GM10248 (cell line): Measurements from ENCODE around the gene PPP2R3A.
A peak's percentile ranks its signal among the peaks of the same experiment; 100 is the strongest.

ENCODE experiments used
- CTCF ChIA-PET: fragments of 300-600 bp; sonication (Branson Sonifier 250); formaldehyde crosslinking; extraction: SDS; loops from one replicate; lab custom pipeline; 2021; ENCODE audit warnings: antibody characterized with exemption; lab: Yijun Ruan, JAX
- POLR2A ChIA-PET: fragments of 350-650 bp; sonication (Branson Sonifier 250); formaldehyde crosslinking; extraction: SDS; loops from one replicate; lab custom pipeline; 2020; ENCODE audit warnings: antibody characterized with exemption; lab: Yijun Ruan, JAX
- DNase-seq: peaks from one replicate; pipeline ENCODE4 v3.0.0; 2012; ENCODE audit errors: extremely low spot score
- TF ChIP-seq, protein P1 (sequence below): IDR thresholded peaks from 2 replicates; pipeline ENCODE4 v1.5.1; 2012; ENCODE audit warnings: mild to moderate bottlenecking, low read depth; ENCODE audit errors: extremely low read depth, missing control alignments, control extremely low read depth

The PPP2R3A gene

DNA sequence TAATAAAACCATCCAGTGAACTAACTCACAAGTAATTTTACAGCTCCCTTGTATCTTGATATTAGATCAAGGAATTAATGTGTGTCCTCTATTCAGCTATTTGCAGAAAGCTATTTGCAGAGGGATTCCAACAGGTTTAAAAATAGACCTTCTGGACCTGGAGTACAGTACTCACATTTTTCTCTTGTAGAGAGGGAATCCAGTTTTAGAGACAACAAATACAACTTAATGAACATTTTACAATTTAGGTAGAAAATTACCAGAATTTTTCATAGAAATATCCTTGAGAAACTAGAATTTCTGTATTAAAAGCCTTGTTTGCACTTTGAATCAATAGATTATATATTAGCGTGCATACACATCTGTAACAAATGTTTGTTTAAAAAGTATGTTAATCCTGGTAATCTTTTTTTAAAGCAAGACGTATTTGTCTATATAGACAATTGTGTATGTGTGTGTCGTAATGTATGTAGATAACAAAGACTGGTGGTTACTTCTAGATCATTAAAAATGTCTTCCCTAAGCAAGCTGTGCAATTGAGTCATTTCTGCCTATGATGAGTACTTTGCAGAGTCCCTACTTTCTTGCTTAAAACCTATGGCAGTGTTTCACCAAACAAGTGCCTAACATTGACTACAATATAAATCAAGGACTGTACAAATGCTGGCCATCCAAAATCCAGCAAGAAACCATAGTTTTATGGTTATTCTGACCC lies 57.9 kb downstream of the PPP2R3A start:
- TF ChIP-seq, protein P1, sequence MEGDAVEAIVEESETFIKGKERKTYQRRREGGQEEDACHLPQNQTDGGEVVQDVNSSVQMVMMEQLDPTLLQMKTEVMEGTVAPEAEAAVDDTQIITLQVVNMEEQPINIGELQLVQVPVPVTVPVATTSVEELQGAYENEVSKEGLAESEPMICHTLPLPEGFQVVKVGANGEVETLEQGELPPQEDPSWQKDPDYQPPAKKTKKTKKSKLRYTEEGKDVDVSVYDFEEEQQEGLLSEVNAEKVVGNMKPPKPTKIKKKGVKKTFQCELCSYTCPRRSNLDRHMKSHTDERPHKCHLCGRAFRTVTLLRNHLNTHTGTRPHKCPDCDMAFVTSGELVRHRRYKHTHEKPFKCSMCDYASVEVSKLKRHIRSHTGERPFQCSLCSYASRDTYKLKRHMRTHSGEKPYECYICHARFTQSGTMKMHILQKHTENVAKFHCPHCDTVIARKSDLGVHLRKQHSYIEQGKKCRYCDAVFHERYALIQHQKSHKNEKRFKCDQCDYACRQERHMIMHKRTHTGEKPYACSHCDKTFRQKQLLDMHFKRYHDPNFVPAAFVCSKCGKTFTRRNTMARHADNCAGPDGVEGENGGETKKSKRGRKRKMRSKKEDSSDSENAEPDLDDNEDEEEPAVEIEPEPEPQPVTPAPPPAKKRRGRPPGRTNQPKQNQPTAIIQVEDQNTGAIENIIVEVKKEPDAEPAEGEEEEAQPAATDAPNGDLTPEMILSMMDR, result no peak
- ChIA-PET CTCF (interaction anchor here (1.1 kb wide), 1 partner anchor 11 kb away, joined by 3 read pairs; no protein-coding TSS in a partner anchor), POLR2A (no interaction called here)
- no peak for DNase-seq

DNA sequence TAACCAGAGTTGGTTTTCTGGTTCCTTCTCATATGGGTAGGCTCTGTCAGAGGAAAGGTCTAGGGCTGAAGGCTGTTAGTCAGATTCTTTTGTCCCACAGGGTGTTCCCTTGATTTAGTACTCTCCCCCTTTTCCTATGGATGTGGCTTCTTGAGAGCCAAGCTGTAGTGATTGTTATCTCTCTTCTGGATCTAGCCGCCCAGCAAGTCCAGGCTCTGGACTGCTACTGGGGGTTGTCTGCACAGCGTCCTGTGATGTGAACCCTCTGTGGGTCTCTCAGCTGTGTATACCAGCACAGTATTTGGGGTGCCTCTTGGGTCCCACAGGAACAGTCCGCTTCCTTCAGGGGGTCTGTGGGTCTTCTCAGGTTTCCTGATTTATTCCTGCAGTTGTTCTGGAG lies 70.8 kb downstream of the PPP2R3A start:
- CTCF ChIA-PET, result no interaction called here
- TF ChIP-seq, protein P1, result no peak
- DNase-seq, result no peak
- POLR2A ChIA-PET, result no interaction called here

DNA sequence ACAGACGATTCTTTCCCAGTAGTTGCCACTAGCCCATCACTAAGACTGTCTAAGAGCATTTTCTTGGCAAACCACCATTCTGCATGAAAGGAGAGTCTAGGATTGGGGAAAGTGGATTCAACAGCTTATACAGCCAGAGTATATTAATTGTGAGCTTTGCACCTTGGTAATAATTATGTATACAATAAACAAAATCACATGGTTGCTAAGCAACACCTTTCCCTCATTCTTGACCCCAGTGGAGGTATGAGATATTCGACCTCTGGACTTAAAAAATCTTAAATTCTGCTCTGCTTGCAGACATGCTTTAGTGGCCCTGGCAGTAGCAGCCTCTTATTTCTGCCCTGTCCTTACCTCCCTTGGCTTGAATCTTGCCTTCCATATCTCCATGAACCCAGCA lies 73.1 kb downstream of the PPP2R3A start:
- ChIA-PET POLR2A (no interaction called here), CTCF (interaction anchor here (1.6 kb wide), 1 partner anchor 120 kb away, joined by 3 read pairs; no protein-coding TSS in a partner anchor)
- no peak for DNase-seq
- TF ChIP-seq, protein P1, result no peak

DNA sequence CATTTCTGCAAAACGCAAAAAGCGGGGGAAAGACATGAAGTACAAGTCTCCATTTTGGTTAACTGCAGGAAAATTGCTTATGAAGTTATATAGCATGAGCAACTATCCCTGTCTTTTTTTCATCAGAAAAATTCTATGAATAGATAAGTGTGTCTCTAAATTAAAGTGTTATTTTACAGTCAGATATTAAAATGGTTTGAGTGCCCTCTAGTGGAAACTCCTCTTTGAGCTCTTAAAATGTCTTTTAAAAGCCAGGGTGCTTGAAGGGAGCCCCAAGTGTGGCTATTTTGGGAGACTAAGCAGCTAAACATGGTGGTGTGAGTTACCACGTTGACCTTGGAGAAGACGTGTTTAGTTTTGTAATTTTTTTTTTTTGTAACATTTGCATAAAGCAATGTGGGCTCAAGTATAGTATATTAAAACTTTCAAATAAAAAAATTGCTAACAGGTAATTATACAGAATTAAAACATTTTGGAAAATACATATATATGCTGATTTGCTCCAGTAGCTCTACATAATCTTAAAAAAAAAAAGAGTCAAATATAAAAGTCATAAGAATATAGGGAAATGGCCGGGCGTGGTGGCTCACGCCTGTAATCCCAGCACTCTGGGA lies 77.2 kb downstream of the PPP2R3A start:
- ChIA-PET CTCF (interaction anchor here (0.7 to 3.9 kb wide), 12 partner anchors 9 to 1445 kb away, joined by 3 to 25 read pairs (median 4); partner anchors contain the start of gene EPHB1), POLR2A (interaction anchor here (0.6 kb wide), 1 partner anchor 954 kb away, joined by 3 read pairs; no protein-coding TSS in a partner anchor)
- DNase-seq, result peak; percentile 38
- TF ChIP-seq, protein P1, result peak; percentile 38

DNA sequence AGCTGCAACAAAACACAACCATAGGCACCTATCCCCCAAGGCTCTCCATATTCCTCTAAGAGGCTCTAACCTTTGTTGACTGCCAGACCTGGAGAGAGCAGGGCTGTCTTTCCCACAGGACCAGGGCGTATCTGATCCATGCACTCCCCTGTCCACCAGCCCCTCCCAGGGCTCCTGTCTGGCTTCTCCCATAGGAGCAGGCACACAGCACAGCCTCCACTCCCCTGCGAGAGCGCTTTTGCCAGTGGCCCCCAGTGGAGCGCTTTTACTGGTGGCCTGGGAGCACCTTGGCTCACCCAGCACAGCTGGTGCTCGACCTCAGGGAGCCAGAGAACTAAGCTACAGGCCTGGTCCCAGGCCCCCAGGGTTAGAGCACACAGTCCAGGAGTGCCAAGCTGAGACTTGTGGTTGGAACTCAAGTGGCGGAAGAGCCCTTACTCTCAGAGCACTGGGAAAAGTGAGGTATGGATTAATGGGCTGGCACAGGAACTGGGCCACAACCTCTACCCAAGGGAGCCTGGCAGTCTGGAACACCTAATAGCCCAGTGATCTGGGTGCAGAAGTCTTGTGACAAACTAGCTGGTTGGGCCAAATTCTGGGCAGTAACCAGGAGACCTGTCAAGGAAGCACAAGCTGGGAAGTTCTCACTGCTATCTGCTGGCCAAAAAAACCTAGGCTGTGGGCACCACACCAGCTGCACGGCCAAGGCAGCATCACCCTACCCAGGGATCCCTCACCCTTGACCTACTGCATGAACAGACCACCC lies 79.6 kb downstream of the PPP2R3A start:
- ChIA-PET POLR2A (no interaction called here), CTCF (interaction anchor here (3.9 kb wide), 1 partner anchor 1250 kb away, joined by 20 read pairs; the partner anchor contains the start of gene EPHB1)
- DNase-seq, result no peak
- TF ChIP-seq, protein P1, result no peak

DNA sequence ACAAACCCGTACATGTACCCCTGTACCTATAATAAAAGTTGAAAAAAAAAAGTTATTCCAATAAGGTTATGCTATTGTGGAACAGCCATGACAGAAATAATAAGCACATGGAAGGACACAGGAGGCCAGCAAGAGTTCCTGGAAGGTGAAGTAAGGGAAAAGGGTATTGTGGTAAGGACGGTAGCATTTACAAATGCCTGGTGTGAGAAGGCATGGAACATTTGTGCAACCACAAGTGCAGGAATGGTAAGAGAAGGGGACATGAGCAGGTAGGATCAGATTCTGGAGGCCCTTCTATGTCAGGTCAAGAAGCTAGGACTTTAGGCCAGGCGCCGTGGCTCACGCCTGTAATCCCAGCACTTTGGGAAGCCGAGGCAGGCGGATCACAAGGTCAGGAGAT lies 82.5 kb downstream of the PPP2R3A start:
- CTCF ChIA-PET, result no interaction called here
- no peak for DNase-seq
- POLR2A ChIA-PET, result no interaction called here
- TF ChIP-seq, protein P1, result no peak
